OCI-LY7 (cell line): ENCODE measurements around the gene SATB2.

Experiments
- EZH2phosphoT487 ChIP-seq: fragments of 200-600 bp; sonication (generic); IDR thresholded peaks from 2 replicates; pipeline ENCODE4 v1.6.1; 2018; ENCODE audit warnings: low read depth, borderline replicate concordance, mild to moderate bottlenecking, mixed run types, antibody characterized with exemption, low read length, moderate library complexity, mixed read lengths
- TF ChIP-seq, protein P1 (sequence below): fragments of 200-600 bp; sonication (generic); conservative IDR thresholded peaks from 2 replicates; pipeline ENCODE4 v1.5.1; 2014; ENCODE audit warnings: mild to moderate bottlenecking, antibody characterized with exemption, low read length, moderate library complexity, mixed read lengths

DNA sequence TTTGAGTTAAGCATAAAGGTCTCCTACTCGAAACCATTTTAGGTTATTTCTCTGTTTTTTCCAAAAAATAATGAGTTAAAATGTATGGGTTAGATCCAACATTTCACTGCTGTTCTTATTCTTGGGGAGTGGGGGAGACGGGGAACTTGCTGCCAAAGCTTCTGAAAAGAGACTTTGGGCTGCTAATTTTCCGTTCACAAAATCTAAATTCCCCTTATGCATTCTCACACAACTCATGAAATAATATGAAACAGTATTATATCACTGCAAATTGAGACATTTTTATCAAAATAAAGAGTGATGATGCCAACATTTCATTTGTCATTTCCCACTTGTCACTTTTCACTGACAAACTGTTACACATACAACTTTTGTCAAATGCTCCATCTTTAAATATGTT lies 7.8 kb downstream of the SATB2 start:
- TF ChIP-seq, protein P1, sequence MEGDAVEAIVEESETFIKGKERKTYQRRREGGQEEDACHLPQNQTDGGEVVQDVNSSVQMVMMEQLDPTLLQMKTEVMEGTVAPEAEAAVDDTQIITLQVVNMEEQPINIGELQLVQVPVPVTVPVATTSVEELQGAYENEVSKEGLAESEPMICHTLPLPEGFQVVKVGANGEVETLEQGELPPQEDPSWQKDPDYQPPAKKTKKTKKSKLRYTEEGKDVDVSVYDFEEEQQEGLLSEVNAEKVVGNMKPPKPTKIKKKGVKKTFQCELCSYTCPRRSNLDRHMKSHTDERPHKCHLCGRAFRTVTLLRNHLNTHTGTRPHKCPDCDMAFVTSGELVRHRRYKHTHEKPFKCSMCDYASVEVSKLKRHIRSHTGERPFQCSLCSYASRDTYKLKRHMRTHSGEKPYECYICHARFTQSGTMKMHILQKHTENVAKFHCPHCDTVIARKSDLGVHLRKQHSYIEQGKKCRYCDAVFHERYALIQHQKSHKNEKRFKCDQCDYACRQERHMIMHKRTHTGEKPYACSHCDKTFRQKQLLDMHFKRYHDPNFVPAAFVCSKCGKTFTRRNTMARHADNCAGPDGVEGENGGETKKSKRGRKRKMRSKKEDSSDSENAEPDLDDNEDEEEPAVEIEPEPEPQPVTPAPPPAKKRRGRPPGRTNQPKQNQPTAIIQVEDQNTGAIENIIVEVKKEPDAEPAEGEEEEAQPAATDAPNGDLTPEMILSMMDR, result no peak
- TF ChIP-seq EZH2phosphoT487, result no peak
